HEK293 (cell line): ENCODE data around the gene RAET1G.

Experiments
- CTCF ChIA-PET: fragments of 350-600 bp; formaldehyde crosslinking; extraction: SDS; loops from one replicate; lab custom pipeline; 2021; ENCODE audit warnings: antibody characterized with exemption; lab: Yijun Ruan, JAX
- POLR2A ChIA-PET: fragments of 300-600 bp; formaldehyde crosslinking; extraction: SDS; loops from one replicate; lab custom pipeline; 2020; ENCODE audit warnings: antibody characterized with exemption, inconsistent platforms; lab: Yijun Ruan, JAX
- H3K27ac ChIP-seq: fragments of 200-500 bp; sonication (Bioruptor generic); 2 replicates; pipeline ENCODE4 v1.5.1; 2014; ENCODE audit warnings: low read depth, low read length, control low read depth, inconsistent platforms; ENCODE audit errors: extremely low read depth
- H3K36me3 ChIP-seq, 2 experiments: fragments of 200-500 bp in 1 of 2; sonication (Bioruptor generic) in 1 of 2; 1 replicate in 1 of 2; 2 replicates in 1 of 2; pipeline ENCODE4 v1.5.1; 2014 to 2017; ENCODE audit warnings: inconsistent platforms in 2 of 2, low read length in 2 of 2; ENCODE audit not compliant: control insufficient read depth in 2 of 2, insufficient read depth in 1 of 2
- H3K4me1 ChIP-seq: fragments of 200-500 bp; sonication (Bioruptor generic); 2 replicates; pipeline ENCODE4 v1.5.1; 2014; ENCODE audit warnings: mild to moderate bottlenecking, low read length, inconsistent platforms; ENCODE audit not compliant: control insufficient read depth, insufficient read depth
- H3K4me3 ChIP-seq: 2 replicates; pipeline ENCODE4 v1.5.1; 2011; ENCODE audit warnings: low read depth, mild to moderate bottlenecking, control low read depth, low read length, moderate library complexity
- H3K9me3 ChIP-seq: fragments of 200-500 bp; sonication (Bioruptor generic); 2 replicates; pipeline ENCODE4 v1.5.1; 2014; ENCODE audit warnings: low read depth, low read length, inconsistent platforms; ENCODE audit not compliant: control insufficient read depth, insufficient read depth
- BCL11B ChIP-seq: fragments of 450-650 bp; formaldehyde crosslinking; IDR thresholded peaks from 2 replicates; pipeline ENCODE4 v1.5.1; 2016; ENCODE audit warnings: low read depth, missing biosample characterization, missing genetic modification characterization
- BCL6B ChIP-seq: fragments of 450-650 bp; formaldehyde crosslinking; IDR thresholded peaks from 2 replicates; pipeline ENCODE4 v1.5.1; 2017; ENCODE audit warnings: missing biosample characterization, missing genetic modification characterization
- GFI1B ChIP-seq: fragments of 450-650 bp; formaldehyde crosslinking; IDR thresholded peaks from 2 replicates; pipeline ENCODE4 v1.5.1; 2016; ENCODE audit warnings: missing biosample characterization, missing genetic modification characterization
- HOXC10 ChIP-seq: sonication (generic); formaldehyde crosslinking; IDR thresholded peaks from 2 replicates; pipeline ENCODE4 v1.8.1; 2023; ENCODE audit warnings: mild to moderate bottlenecking, missing genetic modification reagents
- KLF10 ChIP-seq: fragments of 450-650 bp; IDR thresholded peaks from 2 replicates; pipeline ENCODE4 v1.5.1; 2018; ENCODE audit warnings: missing biosample characterization, mild to moderate bottlenecking, missing genetic modification characterization
- PBX3 ChIP-seq: sonication (generic); formaldehyde crosslinking; IDR thresholded peaks from 2 replicates; pipeline ENCODE4 v1.8.1; 2022; ENCODE audit warnings: mild to moderate bottlenecking, moderate library complexity, missing genetic modification reagents
- RBAK ChIP-seq: fragments of 450-650 bp; formaldehyde crosslinking; IDR thresholded peaks from 2 replicates; pipeline ENCODE4 v1.5.1; 2016; ENCODE audit warnings: missing biosample characterization, missing genetic modification characterization
- REPIN1 ChIP-seq: fragments of 450-650 bp; formaldehyde crosslinking; IDR thresholded peaks from 2 replicates; pipeline ENCODE4 v1.5.1; 2017; ENCODE audit warnings: missing biosample characterization, missing genetic modification characterization, low read depth
- SALL2 ChIP-seq: fragments of 450-650 bp; formaldehyde crosslinking; IDR thresholded peaks from 2 replicates; pipeline ENCODE4 v1.5.0; 2017; ENCODE audit warnings: missing biosample characterization, mild to moderate bottlenecking, missing genetic modification characterization, borderline replicate concordance
- ZNF132 ChIP-seq: fragments of 450-650 bp; formaldehyde crosslinking; IDR thresholded peaks from 2 replicates; pipeline ENCODE4 v1.5.1; 2017; ENCODE audit warnings: missing biosample characterization, missing genetic modification characterization, borderline replicate concordance
- ZNF16 ChIP-seq: fragments of 450-650 bp; formaldehyde crosslinking; IDR thresholded peaks from 2 replicates; pipeline ENCODE4 v1.5.1; 2016; ENCODE audit warnings: low read depth, missing biosample characterization, missing genetic modification characterization
- ZNF221 ChIP-seq: fragments of 450-650 bp; formaldehyde crosslinking; IDR thresholded peaks from 2 replicates; pipeline ENCODE4 v1.5.1; 2017; ENCODE audit warnings: missing biosample characterization, missing genetic modification characterization, borderline replicate concordance
- ZNF513 ChIP-seq: fragments of 450-650 bp; IDR thresholded peaks from 2 replicates; pipeline ENCODE4 v1.5.1; 2018; ENCODE audit warnings: missing biosample characterization, missing genetic modification characterization
- ZNF549 ChIP-seq: fragments of 450-650 bp; IDR thresholded peaks from 2 replicates; pipeline ENCODE4 v1.5.1; 2018; ENCODE audit warnings: missing biosample characterization, missing genetic modification characterization, mild to moderate bottlenecking, inconsistent platforms, moderate library complexity
- ZNF600 ChIP-seq: fragments of 450-650 bp; formaldehyde crosslinking; IDR thresholded peaks from 2 replicates; pipeline ENCODE4 v1.5.1; 2016; ENCODE audit warnings: missing biosample characterization, missing genetic modification characterization
- ZNF654 ChIP-seq: fragments of 450-650 bp; formaldehyde crosslinking; IDR thresholded peaks from 2 replicates; pipeline ENCODE4 v1.5.1; 2016; ENCODE audit warnings: low read depth, missing biosample characterization, missing genetic modification characterization
- ZNF704 ChIP-seq: fragments of 450-650 bp; formaldehyde crosslinking; IDR thresholded peaks from 2 replicates; pipeline ENCODE4 v1.5.1; 2016; ENCODE audit warnings: missing biosample characterization, missing genetic modification characterization
- ZNF76 ChIP-seq: fragments of 450-650 bp; formaldehyde crosslinking; IDR thresholded peaks from 2 replicates; pipeline ENCODE4; 2016; ENCODE audit warnings: low read depth, missing biosample characterization, missing genetic modification characterization, borderline replicate concordance
- ZNF768 ChIP-seq: fragments of 450-650 bp; formaldehyde crosslinking; IDR thresholded peaks from 2 replicates; pipeline ENCODE4 v1.5.1; 2018; ENCODE audit warnings: missing biosample characterization, mild to moderate bottlenecking, missing genetic modification characterization
- ZNF777 ChIP-seq: fragments of 450-650 bp; formaldehyde crosslinking; IDR thresholded peaks from 2 replicates; pipeline ENCODE4 v1.5.1; 2017; ENCODE audit warnings: missing biosample characterization, missing genetic modification characterization, borderline replicate concordance
- ZNF830 ChIP-seq: fragments of 450-650 bp; IDR thresholded peaks from 2 replicates; pipeline ENCODE4 v1.5.0; 2018; ENCODE audit warnings: missing biosample characterization, missing genetic modification characterization, low read depth, mild to moderate bottlenecking, moderate library complexity
- ZSCAN30 ChIP-seq: fragments of 450-650 bp; IDR thresholded peaks from 2 replicates; pipeline ENCODE4 v1.5.1; 2018; ENCODE audit warnings: missing biosample characterization, mild to moderate bottlenecking, missing genetic modification characterization, moderate library complexity
- TF ChIP-seq, protein P1 (sequence below): fragments of 450-650 bp; formaldehyde crosslinking; IDR thresholded peaks from 2 replicates; pipeline ENCODE4 v1.5.1; 2016; ENCODE audit warnings: missing biosample characterization, missing genetic modification characterization

RAET1G gene

DNA sequence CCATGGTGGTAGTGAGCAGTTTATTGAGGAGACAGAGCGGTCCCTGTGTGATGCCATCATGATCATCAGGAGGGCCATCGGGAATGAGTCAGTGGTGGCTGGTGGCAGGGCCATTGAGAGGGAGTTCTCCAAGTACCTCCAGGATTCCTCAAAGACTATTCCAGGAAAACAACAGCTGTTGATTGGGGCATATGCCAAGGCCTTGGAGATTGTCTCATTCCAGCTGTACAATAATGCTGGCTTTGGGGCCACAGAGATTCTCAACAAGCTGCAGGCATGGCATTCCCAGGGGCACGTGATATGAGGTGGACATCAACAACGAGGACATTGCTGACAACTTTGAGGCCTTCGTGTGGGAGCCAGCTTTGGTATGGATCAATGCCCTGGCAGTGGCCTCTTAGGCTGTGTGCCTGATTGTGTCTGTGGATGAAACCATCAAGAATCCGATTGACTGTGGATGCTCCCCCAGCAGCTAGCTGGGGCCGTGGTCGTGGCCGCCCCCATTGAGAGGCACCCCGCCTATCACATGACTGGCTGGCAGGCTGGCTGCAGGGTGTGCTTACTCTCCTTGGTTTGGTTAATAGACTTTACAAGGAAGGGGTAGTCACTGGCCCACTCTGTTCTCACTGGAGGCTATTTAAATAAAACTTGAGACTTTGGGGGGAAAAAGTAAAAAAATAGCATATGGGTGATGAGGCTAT is 41.7 kb downstream of the RAET1G start (continued):
- TF ChIP-seq BCL6B (tag by site-specific recombination) (no peak), KLF10 (tag by site-specific recombination) (no peak)

- no peaks in the 10 kb centered on the region for H3K4me1 ChIP-seq
- H3K36me3 ChIP-seq = no peaks in the 10 kb centered on the region
- H3K27ac ChIP-seq = no peak overlapping the region
- POLR2A ChIA-PET = no interaction called here
- H3K9me3 ChIP-seq = no peaks in the 10 kb centered on the region
- H3K4me3 ChIP-seq = no peak overlapping the region
- TF ChIP-seq ZNF600 (tag by site-specific recombination) (no peak), RBAK (tag by site-specific recombination) (no peak), ZNF549 (tag by site-specific recombination) (no peak), ZNF132 (tag by site-specific recombination) (no peak), PBX3 (no peak), ZNF513 (tag by site-specific recombination) (no peak), ZNF704 (tag by site-specific recombination) (no peak), ZSCAN30 (tag by site-specific recombination) (no peak), ZNF830 (tag by site-specific recombination) (no peak), ZNF76 (tag by site-specific recombination) (no peak), ZNF221 (tag by site-specific recombination) (no peak), SALL2 (tag by site-specific recombination) (no peak), HOXC10 (CRISPR knock-in tag) (no peak), BCL11B (tag by site-specific recombination) (no peak), GFI1B (no peak)
- CTCF ChIA-PET = interaction anchor here (0.6 to 1.2 kb wide), 5 partner anchors 8 to 98 kb away, joined by 3 to 7 read pairs (median 4); no protein-coding TSS in a partner anchor
These were observed 45.3 kb downstream of the RAET1G start for GRCh38 chr6:149877659-149878058.

GRCh38 chr6:149876241-149876933 is 46.5 kb downstream of the RAET1G start:
- H3K36me3 ChIP-seq = no peaks in the 10 kb centered on the region
- POLR2A ChIA-PET = no interaction called here
- H3K4me1 ChIP-seq = no peaks in the 10 kb centered on the region
- no peaks in the 10 kb centered on the region for H3K9me3 ChIP-seq
- CTCF ChIA-PET = interaction anchor here (0.7 kb wide), 1 partner anchor 10 kb away, joined by 4 read pairs; no protein-coding TSS in a partner anchor
- TF ChIP-seq ZNF768 (no peak), ZNF777 (tag by site-specific recombination) (no peak), ZNF654 (tag by site-specific recombination) (no peak), ZNF16 (tag by site-specific recombination) (no peak), REPIN1 (tag by site-specific recombination) (no peak)
- TF ChIP-seq, protein P1, sequence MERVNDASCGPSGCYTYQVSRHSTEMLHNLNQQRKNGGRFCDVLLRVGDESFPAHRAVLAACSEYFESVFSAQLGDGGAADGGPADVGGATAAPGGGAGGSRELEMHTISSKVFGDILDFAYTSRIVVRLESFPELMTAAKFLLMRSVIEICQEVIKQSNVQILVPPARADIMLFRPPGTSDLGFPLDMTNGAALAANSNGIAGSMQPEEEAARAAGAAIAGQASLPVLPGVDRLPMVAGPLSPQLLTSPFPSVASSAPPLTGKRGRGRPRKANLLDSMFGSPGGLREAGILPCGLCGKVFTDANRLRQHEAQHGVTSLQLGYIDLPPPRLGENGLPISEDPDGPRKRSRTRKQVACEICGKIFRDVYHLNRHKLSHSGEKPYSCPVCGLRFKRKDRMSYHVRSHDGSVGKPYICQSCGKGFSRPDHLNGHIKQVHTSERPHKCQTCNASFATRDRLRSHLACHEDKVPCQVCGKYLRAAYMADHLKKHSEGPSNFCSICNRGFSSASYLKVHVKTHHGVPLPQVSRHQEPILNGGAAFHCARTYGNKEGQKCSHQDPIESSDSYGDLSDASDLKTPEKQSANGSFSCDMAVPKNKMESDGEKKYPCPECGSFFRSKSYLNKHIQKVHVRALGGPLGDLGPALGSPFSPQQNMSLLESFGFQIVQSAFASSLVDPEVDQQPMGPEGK (tag by site-specific recombination) = no peak
- H3K27ac ChIP-seq = no peak overlapping the region
- no peak overlapping the region for H3K4me3 ChIP-seq
